Hepatocyte (in vitro differentiated cells): ENCODE results near the gene RGS6. TPM values are rescaled to one million over a fixed set of nuclear protein-coding genes. Genes with fewer than 3 reads are reported as not detected.

Experiments used
- DNase-seq: peaks from one replicate; pipeline ENCODE4 v3.0.0-alpha.2; 2016; ENCODE audit warnings: low spot score
- H2AFZ ChIP-seq: fragments of 200-600 bp; sonication (generic); 2 replicates; pipeline ENCODE4 v1.6.0; 2016; ENCODE audit warnings: antibody characterized with exemption, mild to moderate bottlenecking
- H3K27ac ChIP-seq: fragments of 200-600 bp; sonication (generic); 2 replicates; pipeline ENCODE4 v1.5.1; 2016; ENCODE audit warnings: mild to moderate bottlenecking
- H3K27me3 ChIP-seq: fragments of 200-600 bp; sonication (generic); 2 replicates; pipeline ENCODE4 v1.6.1; 2016
- H3K36me3 ChIP-seq: fragments of 200-600 bp; sonication (generic); replicated peaks from 2 replicates; pipeline ENCODE4 v1.5.1; 2016; ENCODE audit warnings: low read depth; ENCODE audit not compliant: insufficient read depth
- H3K4me1 ChIP-seq: fragments of 200-600 bp; sonication (generic); 2 replicates; pipeline ENCODE4 v1.5.1; 2016; ENCODE audit warnings: mild to moderate bottlenecking, moderate library complexity; ENCODE audit not compliant: insufficient read depth
- H3K4me2 ChIP-seq: fragments of 200-600 bp; sonication (generic); 2 replicates; pipeline ENCODE4 v1.6.0; 2016
- H3K4me3 ChIP-seq: fragments of 200-600 bp; sonication (generic); 2 replicates; pipeline ENCODE4 v1.5.1; 2016; ENCODE audit warnings: mild to moderate bottlenecking
- H3K79me2 ChIP-seq: fragments of 200-600 bp; sonication (generic); 2 replicates; pipeline ENCODE4 v1.6.0; 2017; ENCODE audit warnings: mild to moderate bottlenecking
- H3K9me2 ChIP-seq: fragments of 200-600 bp; sonication (generic); replicated peaks from 2 replicates; pipeline ENCODE4 v1.6.0; 2017; ENCODE audit warnings: mild to moderate bottlenecking; ENCODE audit not compliant: insufficient read depth
- H3K9me3 ChIP-seq: fragments of 200-600 bp; sonication (generic); 2 replicates; pipeline ENCODE4 v1.5.1; 2016; ENCODE audit warnings: low read depth, mild to moderate bottlenecking
- H4K20me1 ChIP-seq: fragments of 200-600 bp; sonication (generic); 2 replicates; pipeline ENCODE4 v1.6.0; 2016; ENCODE audit warnings: mild to moderate bottlenecking; ENCODE audit not compliant: insufficient read depth, poor library complexity, severe bottlenecking
- EZH2 ChIP-seq: fragments of 200-600 bp; sonication (generic); IDR thresholded peaks from 2 replicates; pipeline ENCODE4 v1.6.1; 2016; ENCODE audit warnings: antibody characterized with exemption, mild to moderate bottlenecking, borderline replicate concordance
- EZH2phosphoT487 ChIP-seq: fragments of 200-600 bp; sonication (generic); IDR thresholded peaks from one replicate; pipeline ENCODE4 v1.6.1; 2018; ENCODE audit warnings: antibody characterized with exemption, mild to moderate bottlenecking, low read depth, moderate library complexity; ENCODE audit not compliant: unreplicated experiment, severe bottlenecking
- WGBS: methylation state at CpG from one replicate; pipeline ENCODE4 v1.1.6; 2016; ENCODE audit warnings: low lambda C conversion rate; ENCODE audit errors: missing lambda C conversion rate; 5-methylcytosine and 5-hydroxymethylcytosine counted together
- polyA plus RNA-seq: library from polyadenylated mRNA; unstranded; fragments of >200 nt; fragmentation: Nextera tagmentation; extraction: Ambion mirVana; gene quantifications from 2 replicates; pipeline ENCODE4 v1.2.1, GENCODE V29; 2016
- total RNA-seq: library from RNA; depleted of rRNA; stranded (reverse); fragments of >200 nt; gene quantifications from 2 replicates; pipeline ENCODE4 v1.2.3, GENCODE V29; 2014
- TF ChIP-seq, protein P1 (sequence below): fragments of 200-600 bp; sonication (generic); IDR thresholded peaks from 2 replicates; pipeline ENCODE4 v1.5.1; 2016; ENCODE audit warnings: antibody characterized with exemption, mild to moderate bottlenecking; ENCODE audit not compliant: poor library complexity

The RGS6 gene
- total and polyA plus RNA-seq, 2 experiments from 2014 or later = 0.25 to 0.87 TPM

GRCh38 chr14:72416892-72417291 lies 484.7 kb downstream of the RGS6 start:
- 82% methylated on average over 7 of the region's 7 CpGs for WGBS
- Histone ChIP-seq H3K4me3 (no peak overlapping the region), H4K20me1 (no peaks in the 10 kb centered on the region), H3K9me3 (no peaks in the 10 kb centered on the region), H3K9me2 (no peaks in the 10 kb centered on the region), H3K4me1 (no peaks in the 10 kb centered on the region), H3K79me2 (no peaks in the 10 kb centered on the region), H2AFZ (no peak overlapping the region), H3K36me3 (no peaks in the 10 kb centered on the region), H3K4me2 (no peak overlapping the region), H3K27ac (no peak overlapping the region), H3K27me3 (no peaks in the 10 kb centered on the region)
- TF ChIP-seq EZH2 (no peak), EZH2phosphoT487 (no peak)
- TF ChIP-seq, protein P1, sequence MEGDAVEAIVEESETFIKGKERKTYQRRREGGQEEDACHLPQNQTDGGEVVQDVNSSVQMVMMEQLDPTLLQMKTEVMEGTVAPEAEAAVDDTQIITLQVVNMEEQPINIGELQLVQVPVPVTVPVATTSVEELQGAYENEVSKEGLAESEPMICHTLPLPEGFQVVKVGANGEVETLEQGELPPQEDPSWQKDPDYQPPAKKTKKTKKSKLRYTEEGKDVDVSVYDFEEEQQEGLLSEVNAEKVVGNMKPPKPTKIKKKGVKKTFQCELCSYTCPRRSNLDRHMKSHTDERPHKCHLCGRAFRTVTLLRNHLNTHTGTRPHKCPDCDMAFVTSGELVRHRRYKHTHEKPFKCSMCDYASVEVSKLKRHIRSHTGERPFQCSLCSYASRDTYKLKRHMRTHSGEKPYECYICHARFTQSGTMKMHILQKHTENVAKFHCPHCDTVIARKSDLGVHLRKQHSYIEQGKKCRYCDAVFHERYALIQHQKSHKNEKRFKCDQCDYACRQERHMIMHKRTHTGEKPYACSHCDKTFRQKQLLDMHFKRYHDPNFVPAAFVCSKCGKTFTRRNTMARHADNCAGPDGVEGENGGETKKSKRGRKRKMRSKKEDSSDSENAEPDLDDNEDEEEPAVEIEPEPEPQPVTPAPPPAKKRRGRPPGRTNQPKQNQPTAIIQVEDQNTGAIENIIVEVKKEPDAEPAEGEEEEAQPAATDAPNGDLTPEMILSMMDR = no peak
- DNase-seq = no peak

DNA sequence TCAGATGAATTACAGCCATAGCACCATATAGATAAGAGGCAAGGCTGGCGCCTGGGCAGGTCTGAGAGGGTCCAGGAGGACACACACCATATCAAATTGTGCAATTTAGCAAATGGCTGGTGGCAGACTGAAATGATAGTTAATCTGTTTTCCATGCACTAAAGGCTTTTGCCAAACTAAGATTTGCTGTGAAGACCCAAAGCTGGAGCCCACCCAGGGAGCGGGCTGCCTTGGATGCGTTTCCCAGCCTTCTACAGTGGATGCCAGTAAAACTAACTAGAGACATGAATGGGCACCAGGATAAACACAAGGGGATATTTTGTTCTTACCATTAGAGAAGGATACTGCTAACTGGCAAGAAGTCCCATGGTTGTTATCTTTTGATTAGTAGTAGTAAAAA lies 486.6 kb downstream of the RGS6 start:
- Histone ChIP-seq H3K27ac (no peak overlapping the region), H3K4me3 (no peak overlapping the region), H2AFZ (no peak overlapping the region), H3K9me2 (no peaks in the 10 kb centered on the region), H4K20me1 (no peaks in the 10 kb centered on the region), H3K9me3 (no peaks in the 10 kb centered on the region), H3K4me2 (no peak overlapping the region), H3K36me3 (no peaks in the 10 kb centered on the region), H3K4me1 (no peaks in the 10 kb centered on the region), H3K79me2 (no peaks in the 10 kb centered on the region), H3K27me3 (no peaks in the 10 kb centered on the region)
- no peak for DNase-seq
- no peak for TF ChIP-seq EZH2
- TF ChIP-seq, protein P1 = no peak
- no peak for TF ChIP-seq EZH2phosphoT487
- 52% methylated on average over 3 of the region's 3 CpGs for WGBS

- Histone ChIP-seq H4K20me1 (no peaks in the 10 kb centered on the region), H3K27ac (no peak overlapping the region), H2AFZ (no peak overlapping the region), H3K4me2 (no peak overlapping the region), H3K27me3 (no peaks in the 10 kb centered on the region), H3K79me2 (no peaks in the 10 kb centered on the region), H3K36me3 (no peaks in the 10 kb centered on the region), H3K4me1 (no peaks in the 10 kb centered on the region), H3K9me2 (no peaks in the 10 kb centered on the region), H3K4me3 (no peak overlapping the region), H3K9me3 (no peaks in the 10 kb centered on the region)
- WGBS = 78% methylated on average over 6 of the region's 6 CpGs
- TF ChIP-seq EZH2phosphoT487 (no peak), EZH2 (no peak)
- TF ChIP-seq, protein P1 = no peak
- DNase-seq = no peak
These were observed 487.1 kb downstream of the RGS6 start for GRCh38 chr14:72419226-72419775.
